NCI-H1694 (cell line): Measurements from ENCODE around the gene CIB2.

Experiments
- DNase-seq: peaks from one replicate; lab custom pipeline; 2025; lab: John Stamatoyannopoulos, UW

The CIB2 gene

GRCh38 chr15:78149068-78149804 lies 18.0 kb upstream of the CIB2 start, which contains the start of gene IDH3A:
IDH3A (plus strand) TSS chr15:78149362; CDS start chr15:78149404, 42 bp downstream.
- peak; percentile 87 for DNase-seq

- no peak for DNase-seq
These were observed 17.3 kb upstream of the CIB2 start for GRCh38 chr15:78148392-78149067.

- DNase-seq: no peak
These were observed 16.3 kb upstream of the CIB2 start for GRCh38 chr15:78147566-78147965.

- no peak for DNase-seq
These were observed 15.3 kb upstream of the CIB2 start for GRCh38 chr15:78146425-78147154.

GRCh38 chr15:78142332-78142731 lies 11.1 kb upstream of the CIB2 start:
- DNase-seq: no peak

GRCh38 chr15:78140292-78140691 lies 9.0 kb upstream of the CIB2 start:
- DNase-seq: no peak

GRCh38 chr15:78139578-78139977 lies 8.3 kb upstream of the CIB2 start:
- DNase-seq: no peak

- DNase-seq: no peak
These were observed 2.6 kb upstream of the CIB2 start for GRCh38 chr15:78133801-78134200.

GRCh38 chr15:78130466-78131294 lies 565 bp downstream of the CIB2 start:
- no peak for DNase-seq

- no peak for DNase-seq
These were observed 1.4 kb downstream of the CIB2 start for GRCh38 chr15:78129751-78130287.

GRCh38 chr15:78129077-78129750 lies 2.0 kb downstream of the CIB2 start:
- DNase-seq: no peak

- no peak for DNase-seq
These were observed 3.4 kb downstream of the CIB2 start for GRCh38 chr15:78127882-78128281.

GRCh38 chr15:78125267-78125666 lies 6.0 kb downstream of the CIB2 start:
- no peak for DNase-seq

- DNase-seq: no peak
These were observed 10.7 kb downstream of the CIB2 start for GRCh38 chr15:78120523-78120922.

- DNase-seq: no peak
These were observed 18.7 kb downstream of the CIB2 start for GRCh38 chr15:78112551-78112950.

- no peak for DNase-seq
These were observed 19.5 kb downstream of the CIB2 start for GRCh38 chr15:78111788-78112187.

GRCh38 chr15:78110916-78111475 lies 20.2 kb downstream of the CIB2 start:
- DNase-seq: no peak

- no peak for DNase-seq
These were observed 21.1 kb downstream of the CIB2 start for GRCh38 chr15:78110096-78110495.

GRCh38 chr15:78109156-78109555 lies 22.1 kb downstream of the CIB2 start:
- DNase-seq: no peak

GRCh38 chr15:78108300-78109084 lies 22.8 kb downstream of the CIB2 start:
- peak; percentile 34 for DNase-seq
